HG03175 (cell line): Measurements from ENCODE around the gene STK32C.
A peak's percentile ranks its signal among the peaks of the same experiment; 100 is the strongest.

ENCODE experiments used
- ATAC-seq: cut with Tn5 transposase; IDR thresholded peaks from one replicate; pipeline ENCODE4 v1.9.1; 2021; ENCODE audit warnings: mild to moderate bottlenecking, moderate library complexity; ENCODE audit not compliant: unreplicated experiment

Gene STK32C

GRCh38 chr10:132236161-132236560 is 71.6 kb downstream of the STK32C start:
- ATAC-seq = no peak

GRCh38 chr10:132234860-132235259 is 72.9 kb downstream of the STK32C start:
- ATAC-seq = no peak

GRCh38 chr10:132233501-132234085 is 74.2 kb downstream of the STK32C start:
- ATAC-seq = no peak

- no peak for ATAC-seq
Observed at GRCh38 chr10:132232981-132233380, 74.8 kb downstream of the STK32C start.

- ATAC-seq = no peak
Observed at GRCh38 chr10:132232023-132232951, 75.5 kb downstream of the STK32C start.

GRCh38 chr10:132231656-132232022 is 76.1 kb downstream of the STK32C start:
- no peak for ATAC-seq

- no peak for ATAC-seq
Observed at GRCh38 chr10:132230557-132231210, 77.1 kb downstream of the STK32C start.

- peak; percentile 51 for ATAC-seq
Observed at GRCh38 chr10:132229834-132230556, 77.8 kb downstream of the STK32C start.

GRCh38 chr10:132229096-132229495 is 78.7 kb downstream of the STK32C start:
- no peak for ATAC-seq

- ATAC-seq = no peak
Observed at GRCh38 chr10:132228616-132229015, 79.1 kb downstream of the STK32C start.

- ATAC-seq = no peak
Observed at GRCh38 chr10:132227851-132228390, 79.8 kb downstream of the STK32C start.

- no peak for ATAC-seq
Observed at GRCh38 chr10:132226586-132227405, 81.0 kb downstream of the STK32C start.

- no peak for ATAC-seq
Observed at GRCh38 chr10:132225849-132226205, 81.9 kb downstream of the STK32C start.

- no peak for ATAC-seq
Observed at GRCh38 chr10:132225073-132225848, 82.5 kb downstream of the STK32C start.

- ATAC-seq = no peak
Observed at GRCh38 chr10:132224343-132225072, 83.2 kb downstream of the STK32C start.

GRCh38 chr10:132223611-132224342 is 84.0 kb downstream of the STK32C start:
- ATAC-seq = no peak

GRCh38 chr10:132223156-132223590 is 84.6 kb downstream of the STK32C start:
- peak; percentile 89 for ATAC-seq

- ATAC-seq = no peak
Observed at GRCh38 chr10:132222726-132223125, 85.0 kb downstream of the STK32C start.
